HG02885 (cell line): Measurements from ENCODE around the gene CRIP2.
A peak's percentile ranks its signal among the peaks of the same experiment; 100 is the strongest.

Experiments
- ATAC-seq: cut with Tn5 transposase; IDR thresholded peaks from one replicate; pipeline ENCODE4 v1.9.1; 2021; ENCODE audit warnings: mild to moderate bottlenecking; ENCODE audit not compliant: unreplicated experiment, poor library complexity

The CRIP2 gene

GRCh38 chr14:105474483-105475268 is at the start of gene CRIP2:
Gene CRIP2, plus strand, starts transcription at chr14:105474821. Its CDS starts 42 bp downstream, at chr14:105474863.
- ATAC-seq: peak; percentile 52

GRCh38 chr14:105424861-105425260 is 49.8 kb upstream of the CRIP2 start:
- ATAC-seq: no peak

GRCh38 chr14:105425823-105426247 is 48.8 kb upstream of the CRIP2 start:
- ATAC-seq: no peak

- ATAC-seq: no peak
Measured at GRCh38 chr14:105426416-105427130, 48.0 kb upstream of the CRIP2 start.

GRCh38 chr14:105427412-105427811 is 47.2 kb upstream of the CRIP2 start:
- no peak for ATAC-seq

GRCh38 chr14:105427936-105428485 is 46.6 kb upstream of the CRIP2 start:
- ATAC-seq: no peak

GRCh38 chr14:105430042-105430441 is 44.6 kb upstream of the CRIP2 start:
- no peak for ATAC-seq

GRCh38 chr14:105430565-105430964 is 44.1 kb upstream of the CRIP2 start:
- ATAC-seq: no peak

- ATAC-seq: no peak
Measured at GRCh38 chr14:105431256-105431655, 43.4 kb upstream of the CRIP2 start.

- ATAC-seq: no peak
Measured at GRCh38 chr14:105432657-105433056, 42.0 kb upstream of the CRIP2 start.

GRCh38 chr14:105433161-105433605 is 41.4 kb upstream of the CRIP2 start:
- no peak for ATAC-seq

GRCh38 chr14:105436402-105436801 is 38.2 kb upstream of the CRIP2 start:
- no peak for ATAC-seq

GRCh38 chr14:105436891-105437722 is 37.5 kb upstream of the CRIP2 start:
- no peak for ATAC-seq

- no peak for ATAC-seq
Measured at GRCh38 chr14:105437723-105438500, 36.7 kb upstream of the CRIP2 start.

- ATAC-seq: no peak
Measured at GRCh38 chr14:105439179-105439578, 35.4 kb upstream of the CRIP2 start.

GRCh38 chr14:105439710-105440553 is 34.7 kb upstream of the CRIP2 start:
- ATAC-seq: no peak

GRCh38 chr14:105440554-105440900 is 34.1 kb upstream of the CRIP2 start:
- ATAC-seq: no peak

GRCh38 chr14:105440992-105441391 is 33.6 kb upstream of the CRIP2 start:
- no peak for ATAC-seq

- ATAC-seq: no peak
Measured at GRCh38 chr14:105442125-105442524, 32.5 kb upstream of the CRIP2 start.
